ENCODE results near the gene HNRNPL. TPM values are rescaled to one million over a fixed set of nuclear protein-coding genes. Genes with fewer than 3 reads are reported as not detected.
A peak's percentile ranks its signal among the peaks of the same experiment; 100 is the strongest.

HNRNPL gene
- total and polyA plus RNA-seq, 10 of the 15 experiments (the other 5 are each of a cell fraction or from before 2014, with no cell fraction given), result 32.5 to 512 (median 306) TPM

- Histone ChIP-seq H3K4me3 (peak overlapping the region; percentile 75), H4K20me1 (ENCODE audit: control insufficient read depth, insufficient read depth) (no peaks in the 10 kb centered on the region), H3K27me3 (replicated peaks in 1 of 2; ENCODE audit: control insufficient read depth in 2 of 2, insufficient read depth in 2 of 2, low read length in 1 of 2) (no peaks in the 10 kb centered on the region), H3K9ac (ENCODE audit: control insufficient read depth, insufficient read depth, low read length) (peak overlapping the region; percentile 94), H3K4me1 (ENCODE audit: control insufficient read depth, insufficient read depth, low read length) (no peaks in the 10 kb centered on the region; the same call in 1 of the 2 replicates), H3K9me3 (replicated peaks; ENCODE audit: control insufficient read depth, insufficient read depth, low read length) (no peaks in the 10 kb centered on the region), H2AFZ (ENCODE audit: control insufficient read depth, low read depth, low read length) (peak overlapping the region; percentile 96), H3K27ac (ENCODE audit: control insufficient read depth, insufficient read depth) (peak overlapping the region; percentile 95), H3K4me2 (ENCODE audit: control insufficient read depth, insufficient read depth) (peak overlapping the region; percentile 87), H3K36me3 (ENCODE audit: control insufficient read depth in 2 of 2, insufficient read depth in 2 of 2, low read length in 1 of 2) (peaks cover 3 to 4% of the 10 kb centered on the region in 2 experiments; a peak in 3 of 4 replicates), H3K79me2 (ENCODE audit: control insufficient read depth, insufficient read depth, low read length) (peaks cover 11% of the 10 kb centered on the region)
- no peak for DNase-seq (ENCODE audit: low read depth, low spot score)
- WGBS (ENCODE audit: insufficient coverage, insufficient replicate concordance, low lambda C conversion rate, missing lambda C conversion rate), result 1% methylated on average over 16 of the region's 16 CpGs
- CTCF ChIA-PET, result interaction anchor here (0.6 to 2.6 kb wide), 9 partner anchors 17 to 426 kb away, joined by 3 to 14 read pairs (median 5); partner anchors contain the start of genes MRPS12, NFKBIB and SARS2
- in situ Hi-C loops (cut with MboI) (no loop called here), intact Hi-C loops (cut with micrococcal nuclease; ENCODE audit: unreplicated experiment) (loop anchor here (10.0 kb wide), 2 partner anchors 54 to 286 kb away; no protein-coding TSS in a partner anchor)
- peak; percentile 91 for ATAC-seq
- RAD21 ChIA-PET (ENCODE audit: unreplicated experiment), result interaction anchor here (0.6 to 2.2 kb wide), 16 partner anchors 11 to 429 kb away, joined by 3 to 21 read pairs (median 6); partner anchors contain the start of genes ACTN4, FAM98C, MAP4K1 and MRPS12
- SMC1A ChIA-PET (ENCODE audit: uncharacterized antibody, unreplicated experiment), result interaction anchor here (0.6 to 3.0 kb wide), 11 partner anchors 15 to 318 kb away, joined by 3 to 14 read pairs (median 4); partner anchors contain the start of genes NFKBIB and SIRT2
- TSS peak; percentile 87 for BruUV-seq (replicated peaks)
- peak; percentile 75 for FAIRE-seq
- POLR2A ChIA-PET, result interaction anchor here (0.7 to 6.1 kb wide), 12 partner anchors 11 to 491 kb away, joined by 3 to 43 read pairs (median 6); partner anchors contain the start of genes ACTN4, MRPS12, RINL and SARS2
- TF ChIP-seq SIN3A (IDR thresholded peaks at IDR 0.05; ENCODE audit: low read depth, low read length), result no peak
- peak; percentile 93 for TF ChIP-seq DPF2 (IDR thresholded peaks at IDR 0.05)
- TF ChIP-seq RELB (IDR thresholded peaks at IDR 0.05; ENCODE audit: low read depth), result 0 out of 2 replicates have a peak, but pooled peaks have one; percentile 18
- no peak for TF ChIP-seq USF2 (IDR thresholded peaks at IDR 0.05; ENCODE audit: borderline replicate concordance, low read depth, low read length)
- TF ChIP-seq NKRF (conservative IDR thresholded peaks at IDR 0.05), result 0 out of 2 replicates have a peak, but pooled peaks have one; percentile 80
- TF ChIP-seq MXI1 (IDR thresholded peaks at IDR 0.05; ENCODE audit: low read depth, low read length), result peak; percentile 32; the same call in 1 of the 2 replicates
- no peak for TF ChIP-seq ZNF687 (IDR thresholded peaks at IDR 0.05)
- peak; percentile 73 for TF ChIP-seq RUNX3 (IDR thresholded peaks at IDR 0.05; ENCODE audit: low read length)
- 0 out of 2 replicates have a peak, but pooled peaks have one; percentile 17 for TF ChIP-seq ZBED1 (IDR thresholded peaks at IDR 0.05; ENCODE audit: borderline replicate concordance)
These were observed 18.6 kb downstream of the HNRNPL start for GRCh38 chr19:38831142-38831605.
